HCT116 (cell line): Measurements from ENCODE around the gene SPATA12.

Experiments used
- CEBPB ChIP-seq: IDR thresholded peaks from 2 replicates; pipeline ENCODE4 v1.6.1; 2012; ENCODE audit warnings: low read depth
- EZH2 ChIP-seq: fragments of 200-600 bp; sonication (generic); IDR thresholded peaks from 2 replicates; pipeline ENCODE4 v1.6.1; 2017; ENCODE audit warnings: antibody characterized with exemption, mixed run types
- EZH2phosphoT487 ChIP-seq: fragments of 200-600 bp; IDR thresholded peaks from 2 replicates; pipeline ENCODE4 v1.6.1; 2018; ENCODE audit warnings: antibody characterized with exemption, borderline replicate concordance
- JUND ChIP-seq: IDR thresholded peaks from 2 replicates; pipeline ENCODE4 v1.6.1; 2012
- POLR2A ChIP-seq: IDR thresholded peaks from 2 replicates; pipeline ENCODE4 v1.7.0; 2011; ENCODE audit warnings: borderline replicate concordance; ENCODE audit not compliant: insufficient read depth, insufficient read length; ENCODE audit errors: extremely low read depth
- POLR2AphosphoS5 ChIP-seq: IDR thresholded peaks from 2 replicates; pipeline ENCODE4 v1.6.1; 2011; ENCODE audit warnings: mild to moderate bottlenecking, low read depth, low read length, moderate library complexity
- RAD21 ChIP-seq: IDR thresholded peaks from 2 replicates; pipeline ENCODE4 v1.6.1; 2012; ENCODE audit warnings: low read depth, mild to moderate bottlenecking
- SIN3A ChIP-seq: IDR thresholded peaks from 2 replicates; pipeline ENCODE4 v1.6.1; 2012; ENCODE audit warnings: low read depth
- TCF7L2 ChIP-seq: IDR thresholded peaks from 2 replicates; pipeline ENCODE4 v1.7.0; 2011; ENCODE audit warnings: borderline replicate concordance, inconsistent platforms; ENCODE audit not compliant: insufficient read depth, insufficient read length; ENCODE audit errors: extremely low read depth
- YY1 ChIP-seq: IDR thresholded peaks from 2 replicates; pipeline ENCODE4 v1.6.1; 2011; ENCODE audit warnings: low read length, low read depth, moderate library complexity, mild to moderate bottlenecking; ENCODE audit not compliant: insufficient replicate concordance; ENCODE audit errors: extremely low read depth
- TF ChIP-seq, protein P1 (sequence below): IDR thresholded peaks from 2 replicates; pipeline ENCODE4 v1.6.1; 2012
- TF ChIP-seq, protein P2 (sequence below), 3 experiments: fragments of 200-600 bp in 1 of 3; sonication (generic) in 1 of 3; IDR thresholded peaks in 2 of 3; conservative IDR thresholded peaks in 1 of 3; 2 replicates each; pipeline ENCODE4 v1.5.1; 2012 to 2017; ENCODE audit warnings: low read depth in 2 of 3, low read length in 2 of 3, antibody characterized with exemption in 1 of 3, borderline replicate concordance in 1 of 3, control low read depth in 1 of 3, mild to moderate bottlenecking in 1 of 3, mixed read lengths in 1 of 3, mixed run types in 1 of 3, moderate library complexity in 1 of 3; ENCODE audit not compliant: insufficient read depth in 1 of 3
- TF ChIP-seq, protein P3 (sequence below): IDR thresholded peaks from 2 replicates; pipeline ENCODE4 v1.6.1; 2011; ENCODE audit warnings: mild to moderate bottlenecking, low read length, moderate library complexity; ENCODE audit not compliant: insufficient replicate concordance; ENCODE audit errors: extremely low read depth
- TF ChIP-seq, protein P4 (sequence below): IDR thresholded peaks from 2 replicates; pipeline ENCODE4 v1.6.1; 2012

DNA sequence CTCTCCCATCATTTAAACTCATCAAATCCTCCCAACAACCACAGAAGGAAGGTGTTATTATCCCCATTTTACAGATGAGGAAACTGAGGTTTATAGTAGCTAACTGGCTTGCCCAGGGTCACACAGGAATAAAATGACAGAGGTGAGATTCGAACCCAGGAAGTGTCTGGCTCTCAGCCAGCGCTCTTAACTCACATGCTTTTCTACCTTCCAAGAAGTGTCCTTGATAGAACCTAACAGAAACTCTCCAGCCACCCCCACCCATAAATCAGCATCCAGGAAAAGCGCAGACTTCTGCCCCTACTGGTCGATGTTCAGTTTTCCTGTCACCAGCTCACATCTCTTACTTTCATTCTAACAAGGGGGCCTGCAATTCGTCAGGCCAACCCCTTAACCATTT, 51.7 kb downstream of the SPATA12 start:
- TF ChIP-seq POLR2AphosphoS5 = no peak
- TF ChIP-seq, protein P1, sequence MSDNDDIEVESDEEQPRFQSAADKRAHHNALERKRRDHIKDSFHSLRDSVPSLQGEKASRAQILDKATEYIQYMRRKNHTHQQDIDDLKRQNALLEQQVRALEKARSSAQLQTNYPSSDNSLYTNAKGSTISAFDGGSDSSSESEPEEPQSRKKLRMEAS = no peak
- TF ChIP-seq, protein P2, sequence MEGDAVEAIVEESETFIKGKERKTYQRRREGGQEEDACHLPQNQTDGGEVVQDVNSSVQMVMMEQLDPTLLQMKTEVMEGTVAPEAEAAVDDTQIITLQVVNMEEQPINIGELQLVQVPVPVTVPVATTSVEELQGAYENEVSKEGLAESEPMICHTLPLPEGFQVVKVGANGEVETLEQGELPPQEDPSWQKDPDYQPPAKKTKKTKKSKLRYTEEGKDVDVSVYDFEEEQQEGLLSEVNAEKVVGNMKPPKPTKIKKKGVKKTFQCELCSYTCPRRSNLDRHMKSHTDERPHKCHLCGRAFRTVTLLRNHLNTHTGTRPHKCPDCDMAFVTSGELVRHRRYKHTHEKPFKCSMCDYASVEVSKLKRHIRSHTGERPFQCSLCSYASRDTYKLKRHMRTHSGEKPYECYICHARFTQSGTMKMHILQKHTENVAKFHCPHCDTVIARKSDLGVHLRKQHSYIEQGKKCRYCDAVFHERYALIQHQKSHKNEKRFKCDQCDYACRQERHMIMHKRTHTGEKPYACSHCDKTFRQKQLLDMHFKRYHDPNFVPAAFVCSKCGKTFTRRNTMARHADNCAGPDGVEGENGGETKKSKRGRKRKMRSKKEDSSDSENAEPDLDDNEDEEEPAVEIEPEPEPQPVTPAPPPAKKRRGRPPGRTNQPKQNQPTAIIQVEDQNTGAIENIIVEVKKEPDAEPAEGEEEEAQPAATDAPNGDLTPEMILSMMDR (IDR thresholded peaks at IDR 0.05 in 2 of 3, conservative IDR thresholded peaks at IDR 0.05 in 1 of 3; ENCODE audit: borderline replicate concordance in 1 of 3, insufficient read depth in 1 of 3, low read depth in 2 of 3, low read length in 2 of 3) = peak in 2 of 3 experiments; percentile 43 to 49; a peak in 3 of 6 replicates
- TF ChIP-seq, protein P3, sequence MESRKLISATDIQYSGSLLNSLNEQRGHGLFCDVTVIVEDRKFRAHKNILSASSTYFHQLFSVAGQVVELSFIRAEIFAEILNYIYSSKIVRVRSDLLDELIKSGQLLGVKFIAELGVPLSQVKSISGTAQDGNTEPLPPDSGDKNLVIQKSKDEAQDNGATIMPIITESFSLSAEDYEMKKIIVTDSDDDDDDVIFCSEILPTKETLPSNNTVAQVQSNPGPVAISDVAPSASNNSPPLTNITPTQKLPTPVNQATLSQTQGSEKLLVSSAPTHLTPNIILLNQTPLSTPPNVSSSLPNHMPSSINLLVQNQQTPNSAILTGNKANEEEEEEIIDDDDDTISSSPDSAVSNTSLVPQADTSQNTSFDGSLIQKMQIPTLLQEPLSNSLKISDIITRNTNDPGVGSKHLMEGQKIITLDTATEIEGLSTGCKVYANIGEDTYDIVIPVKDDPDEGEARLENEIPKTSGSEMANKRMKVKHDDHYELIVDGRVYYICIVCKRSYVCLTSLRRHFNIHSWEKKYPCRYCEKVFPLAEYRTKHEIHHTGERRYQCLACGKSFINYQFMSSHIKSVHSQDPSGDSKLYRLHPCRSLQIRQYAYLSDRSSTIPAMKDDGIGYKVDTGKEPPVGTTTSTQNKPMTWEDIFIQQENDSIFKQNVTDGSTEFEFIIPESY = no peak
- no peak for TF ChIP-seq RAD21
- TF ChIP-seq, protein P4, sequence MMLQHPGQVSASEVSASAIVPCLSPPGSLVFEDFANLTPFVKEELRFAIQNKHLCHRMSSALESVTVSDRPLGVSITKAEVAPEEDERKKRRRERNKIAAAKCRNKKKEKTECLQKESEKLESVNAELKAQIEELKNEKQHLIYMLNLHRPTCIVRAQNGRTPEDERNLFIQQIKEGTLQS = no peak
- no peak for TF ChIP-seq EZH2phosphoT487
- TF ChIP-seq SIN3A = no peak
- no peak for TF ChIP-seq POLR2A
- no peak for TF ChIP-seq TCF7L2
- TF ChIP-seq EZH2 = no peak
- no peak for TF ChIP-seq JUND
- TF ChIP-seq YY1 = no peak
- TF ChIP-seq CEBPB = no peak
